Measurements from ENCODE around the gene MSGN1.

DNA sequence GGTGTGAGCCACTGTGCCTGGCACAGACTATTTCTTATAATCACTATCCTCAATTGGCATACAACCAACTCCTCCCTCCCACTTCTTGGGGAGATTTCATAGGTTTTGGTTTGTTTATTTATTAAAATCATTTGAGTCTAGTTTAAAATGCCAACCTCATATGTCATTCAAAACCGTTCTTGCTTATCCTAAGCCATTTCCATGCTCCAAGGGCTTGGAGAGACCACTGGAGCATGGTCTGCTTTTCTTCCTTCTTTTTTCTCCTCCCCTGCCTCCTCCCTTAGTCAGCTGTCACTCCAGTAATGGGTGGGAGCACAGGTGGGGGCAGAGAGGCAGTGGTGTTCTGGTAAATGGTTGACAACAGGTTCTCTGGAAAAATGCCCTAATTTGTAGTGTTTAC, 41.8 kb downstream of the MSGN1 start:
- no peak for TF ChIP-seq EP300 (IDR thresholded peaks at IDR 0.05)
- TF ChIP-seq, protein P1, sequence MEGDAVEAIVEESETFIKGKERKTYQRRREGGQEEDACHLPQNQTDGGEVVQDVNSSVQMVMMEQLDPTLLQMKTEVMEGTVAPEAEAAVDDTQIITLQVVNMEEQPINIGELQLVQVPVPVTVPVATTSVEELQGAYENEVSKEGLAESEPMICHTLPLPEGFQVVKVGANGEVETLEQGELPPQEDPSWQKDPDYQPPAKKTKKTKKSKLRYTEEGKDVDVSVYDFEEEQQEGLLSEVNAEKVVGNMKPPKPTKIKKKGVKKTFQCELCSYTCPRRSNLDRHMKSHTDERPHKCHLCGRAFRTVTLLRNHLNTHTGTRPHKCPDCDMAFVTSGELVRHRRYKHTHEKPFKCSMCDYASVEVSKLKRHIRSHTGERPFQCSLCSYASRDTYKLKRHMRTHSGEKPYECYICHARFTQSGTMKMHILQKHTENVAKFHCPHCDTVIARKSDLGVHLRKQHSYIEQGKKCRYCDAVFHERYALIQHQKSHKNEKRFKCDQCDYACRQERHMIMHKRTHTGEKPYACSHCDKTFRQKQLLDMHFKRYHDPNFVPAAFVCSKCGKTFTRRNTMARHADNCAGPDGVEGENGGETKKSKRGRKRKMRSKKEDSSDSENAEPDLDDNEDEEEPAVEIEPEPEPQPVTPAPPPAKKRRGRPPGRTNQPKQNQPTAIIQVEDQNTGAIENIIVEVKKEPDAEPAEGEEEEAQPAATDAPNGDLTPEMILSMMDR (IDR thresholded peaks at IDR 0.05), result no peak
